ENCODE results near the gene EXOC4. TPM values are rescaled to one million over a fixed set of nuclear protein-coding genes. Genes with fewer than 3 reads are reported as not detected.

The EXOC4 gene
- total and polyA plus RNA-seq, 2 of the 8 experiments (the other 6 are each of a cell fraction or from before 2014, with no cell fraction given) = 27.0 to 67.3 TPM

GRCh38 chr7:133724148-133724547, 471.3 kb downstream of the EXOC4 start:
- H3K9ac ChIP-seq (replicated peaks in 1 of 4; ENCODE audit: extremely low read depth in 1 of 4, low read depth in 3 of 4, low read length in 3 of 4) = no peak overlapping the region
- no peaks in the 10 kb centered on the region for H4K20me1 ChIP-seq (replicated peaks in 1 of 2; ENCODE audit: control insufficient read depth in 1 of 2, insufficient read depth in 2 of 2, low read length in 2 of 2)
- no peak overlapping the region for H3K4me2 ChIP-seq (ENCODE audit: insufficient read depth in 1 of 2, low read depth in 2 of 2, low read length in 2 of 2)
- H2BK15ac ChIP-seq (ENCODE audit: low read length) = no peak overlapping the region
- no peak overlapping the region for H4K91ac ChIP-seq (replicated peaks; ENCODE audit: insufficient read length, low read length)
- H3K4ac ChIP-seq (replicated peaks; ENCODE audit: insufficient read length, low read depth, low read length) = no peak overlapping the region
- no peaks in the 10 kb centered on the region for H3K79me2 ChIP-seq (ENCODE audit: control insufficient read depth in 1 of 2, insufficient read depth in 2 of 2, low read length in 2 of 2)
- H3K23ac ChIP-seq (ENCODE audit: insufficient read length) = no peak overlapping the region
- no peak overlapping the region for H2BK12ac ChIP-seq (ENCODE audit: low read depth, low read length)
- no peaks in the 10 kb centered on the region for H3K4me1 ChIP-seq (replicated peaks in 1 of 4; ENCODE audit: control insufficient read depth in 3 of 4, insufficient read depth in 4 of 4, low read length in 3 of 4)
- CTCF ChIA-PET (ENCODE audit: partially characterized antibody) = interaction anchor here (1.0 to 1.4 kb wide), 2 partner anchors 127 to 160 kb away, joined by 3 to 4 read pairs; no protein-coding TSS in a partner anchor
- no peak overlapping the region for H2BK20ac ChIP-seq (ENCODE audit: low read length)
- no peaks in the 10 kb centered on the region for H3K9me3 ChIP-seq (ENCODE audit: insufficient read depth in 2 of 2, low read depth in 1 of 2, low read length in 1 of 2)
- no peak overlapping the region for H3K56ac ChIP-seq (replicated peaks; ENCODE audit: insufficient read length, low read depth, low read length)
- no peak overlapping the region for H2AK5ac ChIP-seq (ENCODE audit: low read depth, low read length)
- no peak overlapping the region for H3K18ac ChIP-seq (ENCODE audit: extremely low read depth, low read length)
- H3K27ac ChIP-seq (ENCODE audit: low read depth, low read length) = no peak overlapping the region
- H3K36me3 ChIP-seq (ENCODE audit: control insufficient read depth in 2 of 4, insufficient read depth in 4 of 4, low read length in 3 of 4) = no peaks in the 10 kb centered on the region
- H4K8ac ChIP-seq (ENCODE audit: extremely low read depth, insufficient read depth, low read length) = no peak overlapping the region
- no peak overlapping the region for H3K14ac ChIP-seq (ENCODE audit: insufficient read length)
- DNase-seq (ENCODE audit: low read depth in 1 of 2, low spot score in 2 of 2) = no peak
- no peaks in the 10 kb centered on the region for H3K79me1 ChIP-seq (ENCODE audit: low read depth, low read length)
- no peak overlapping the region for H2AFZ ChIP-seq (ENCODE audit: low read length)
- H4K5ac ChIP-seq (ENCODE audit: insufficient read length, low read depth, low read length) = no peak overlapping the region
- no peak for FAIRE-seq
- WGBS, 2 experiments (ENCODE audit: extremely low coverage in 1 of 2, insufficient coverage in 1 of 2, insufficient read length in 1 of 2, insufficient replicate concordance in 2 of 2, low coverage in 1 of 2, low lambda C conversion rate in 2 of 2, missing lambda C conversion rate in 1 of 2) = 86% methylated on average over 2 of the region's 2 CpGs; no CpG with 5 or more reads in 1 of the 2 experiments
- H2BK120ac ChIP-seq (replicated peaks; ENCODE audit: low read depth, low read length) = no peak overlapping the region
- no peak overlapping the region for H2BK5ac ChIP-seq (ENCODE audit: low read depth, low read length)
- H3K23me2 ChIP-seq (ENCODE audit: low read depth, low read length) = no peaks in the 10 kb centered on the region; the same call in 1 of the 2 replicates
- POLR2A ChIA-PET (ENCODE audit: partially characterized antibody) = no interaction called here
- no peak overlapping the region for H3K4me3 ChIP-seq (ENCODE audit: extremely low read depth in 1 of 4, insufficient read depth in 2 of 4, low read depth in 3 of 4, low read length in 4 of 4)
- H3K27me3 ChIP-seq (replicated peaks in 1 of 4; ENCODE audit: control insufficient read depth in 3 of 4, extremely low read depth in 1 of 4, insufficient read depth in 3 of 4, low read length in 3 of 4) = no peaks in the 10 kb centered on the region
- TF ChIP-seq PHF8 (conservative IDR thresholded peaks at IDR 0.05; ENCODE audit: low read depth, low read length) (no peak), SP1 (IDR thresholded peaks at IDR 0.05; ENCODE audit: low read depth, low read length) (no peak), CEBPB (IDR thresholded peaks at IDR 0.05; ENCODE audit: low read depth, low read length) (no peak)
